Duodenal mucosa (tissue), 2 donors: ENCODE measurements around the gene ACTL8.

Experiments used
- H3K27ac ChIP-seq: one replicate; pipeline ENCODE4 v1.7.0; 2013; ENCODE audit warnings: low read depth, low read length
- H3K27me3 ChIP-seq, 2 donors: one replicate each; pipeline ENCODE4 v1.7.0; 2013; ENCODE audit warnings: low read length in 2 of 2, control low read depth in 1 of 2; ENCODE audit not compliant: insufficient read depth in 2 of 2, control insufficient read depth in 1 of 2
- H3K36me3 ChIP-seq, 2 donors: one replicate each; pipeline ENCODE4 v1.7.0; 2013; ENCODE audit warnings: low read length in 2 of 2, control low read depth in 1 of 2; ENCODE audit not compliant: insufficient read depth in 2 of 2, control insufficient read depth in 1 of 2
- H3K4me1 ChIP-seq, 2 donors: one replicate each; pipeline ENCODE4 v1.7.0; 2013; ENCODE audit warnings: low read length in 2 of 2, control low read depth in 1 of 2; ENCODE audit not compliant: insufficient read depth in 2 of 2, control insufficient read depth in 1 of 2
- H3K4me3 ChIP-seq, 2 donors: one replicate each; pipeline ENCODE4 v1.7.0; 2013; ENCODE audit warnings: low read length in 2 of 2, low read depth in 1 of 2
- H3K9ac ChIP-seq, 2 donors: one replicate each; pipeline ENCODE4 v1.7.0; 2013; ENCODE audit warnings: low read length in 2 of 2, low read depth in 1 of 2
- H3K9me3 ChIP-seq, 2 donors: one replicate each; pipeline ENCODE4 v1.7.0; 2013; ENCODE audit warnings: low read length in 2 of 2, control low read depth in 1 of 2; ENCODE audit not compliant: control insufficient read depth in 1 of 2

ACTL8 gene

DNA sequence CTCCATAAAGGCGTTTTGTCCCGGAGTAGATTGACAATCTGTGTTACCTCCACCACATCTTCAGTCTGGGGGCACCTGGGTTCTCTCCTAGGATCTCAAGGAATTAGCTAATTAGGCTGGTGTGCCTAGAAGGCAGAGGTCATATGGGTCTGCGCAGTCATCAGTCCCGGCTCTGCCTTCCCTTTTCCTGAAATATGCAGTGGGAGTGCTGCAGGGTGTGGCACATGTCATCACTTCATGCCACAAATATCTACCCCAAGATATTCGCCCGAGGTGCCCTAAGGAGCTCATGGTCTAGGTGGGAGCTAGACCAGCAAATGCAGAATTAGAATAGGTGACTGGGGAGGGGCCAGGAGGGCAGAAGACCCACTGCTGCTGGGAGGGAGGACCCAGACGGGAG, 42.9 kb downstream of the ACTL8 start:
- no peak overlapping the region for H3K9ac ChIP-seq
- no peaks in the 10 kb centered on the region for H3K9me3 ChIP-seq
- H3K36me3 ChIP-seq, result no peaks in the 10 kb centered on the region
- H3K4me1 ChIP-seq, result peaks cover 9 to 16% of the 10 kb centered on the region in 2 donors
- H3K27me3 ChIP-seq, result peaks cover 3 to 8% of the 10 kb centered on the region in 2 donors
- H3K4me3 ChIP-seq, result no peak overlapping the region
- H3K27ac ChIP-seq, result no peak overlapping the region

DNA sequence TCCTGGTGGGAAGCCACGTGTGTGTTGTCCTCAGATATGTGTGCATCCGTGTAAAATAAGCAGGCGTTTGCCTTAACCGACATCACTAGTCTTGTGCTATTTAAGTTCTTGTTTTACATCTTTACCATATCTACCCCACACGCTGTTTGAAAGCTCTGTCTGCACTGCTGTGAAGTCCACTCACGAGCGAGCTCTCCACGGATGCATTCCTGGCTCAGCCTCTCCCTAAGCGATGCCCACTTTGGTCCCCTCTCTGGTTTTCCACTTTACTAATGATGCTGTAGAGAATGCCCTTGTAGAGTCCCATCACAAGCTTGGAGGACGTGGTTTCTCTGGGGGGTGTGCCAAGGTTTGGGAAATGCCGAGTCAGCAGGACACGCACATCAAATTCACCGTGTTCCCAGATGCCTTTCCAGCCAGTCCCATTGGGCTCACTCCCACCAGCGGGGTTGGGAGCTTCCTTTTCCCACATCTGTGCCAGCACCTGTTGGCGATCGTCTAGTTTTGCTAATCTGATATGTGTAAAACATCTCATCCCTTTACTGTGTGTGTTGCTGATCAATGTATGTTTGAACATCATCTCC, 43.8 kb downstream of the ACTL8 start:
- Histone ChIP-seq H3K36me3 (no peaks in the 10 kb centered on the region), H3K4me3 (no peak overlapping the region), H3K27me3 (peaks cover 0 to 8% of the 10 kb centered on the region in 2 donors), H3K27ac (no peak overlapping the region), H3K4me1 (peaks cover 9 to 16% of the 10 kb centered on the region in 2 donors), H3K9me3 (no peaks in the 10 kb centered on the region), H3K9ac (no peak overlapping the region)

DNA sequence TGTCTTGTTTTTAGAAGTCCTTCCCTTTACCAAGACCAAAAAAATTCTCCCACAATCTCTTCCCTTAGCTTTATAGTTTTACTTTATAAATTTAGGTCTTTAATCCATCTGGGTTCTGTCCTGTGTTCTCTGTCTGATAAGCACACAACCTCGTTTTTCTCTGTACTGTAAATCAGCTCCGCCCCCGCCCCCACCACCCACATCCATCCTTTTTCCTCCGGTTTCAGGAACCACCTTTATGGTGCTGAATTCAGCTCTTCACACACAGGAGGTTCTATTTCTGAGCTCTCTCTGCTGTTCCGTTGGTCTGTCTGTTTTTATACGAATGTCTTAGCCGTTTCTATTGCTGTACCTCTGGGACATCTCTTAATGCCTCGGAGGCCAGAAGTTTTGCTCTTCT, 44.5 kb downstream of the ACTL8 start:
- Histone ChIP-seq H3K27ac (no peak overlapping the region), H3K9ac (no peak overlapping the region), H3K4me3 (no peak overlapping the region), H3K9me3 (no peaks in the 10 kb centered on the region), H3K27me3 (peaks cover 2 to 8% of the 10 kb centered on the region in 2 donors), H3K36me3 (no peaks in the 10 kb centered on the region), H3K4me1 (peaks cover 9 to 16% of the 10 kb centered on the region in 2 donors)

DNA sequence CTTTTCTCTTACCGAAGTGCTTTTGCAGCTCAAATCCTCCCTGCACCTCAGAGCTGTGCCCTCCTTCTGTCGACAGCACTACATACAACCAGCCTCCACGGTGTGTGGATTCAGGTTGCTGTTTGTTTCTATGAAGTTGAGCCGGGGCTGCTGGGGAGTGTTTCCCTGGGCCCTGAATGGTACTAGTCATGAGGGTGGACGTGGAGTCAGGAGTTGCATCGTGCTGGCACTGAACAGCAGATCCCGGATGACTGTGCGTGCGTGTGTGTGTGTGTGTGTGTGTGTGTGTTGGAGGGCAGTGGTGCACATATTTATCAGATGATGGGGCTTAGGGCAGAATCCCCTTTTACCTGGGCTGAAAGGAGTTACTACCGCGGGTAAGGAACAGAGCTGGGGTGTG, 47.0 kb downstream of the ACTL8 start:
- H3K27ac ChIP-seq, result no peak overlapping the region
- H3K4me3 ChIP-seq, result no peak overlapping the region
- no peaks in the 10 kb centered on the region for H3K9me3 ChIP-seq
- no peaks in the 10 kb centered on the region for H3K36me3 ChIP-seq
- no peak overlapping the region for H3K9ac ChIP-seq
- H3K27me3 ChIP-seq, result peaks cover 2 to 8% of the 10 kb centered on the region in 2 donors
- peaks cover 0 to 6% of the 10 kb centered on the region in 2 donors for H3K4me1 ChIP-seq

DNA sequence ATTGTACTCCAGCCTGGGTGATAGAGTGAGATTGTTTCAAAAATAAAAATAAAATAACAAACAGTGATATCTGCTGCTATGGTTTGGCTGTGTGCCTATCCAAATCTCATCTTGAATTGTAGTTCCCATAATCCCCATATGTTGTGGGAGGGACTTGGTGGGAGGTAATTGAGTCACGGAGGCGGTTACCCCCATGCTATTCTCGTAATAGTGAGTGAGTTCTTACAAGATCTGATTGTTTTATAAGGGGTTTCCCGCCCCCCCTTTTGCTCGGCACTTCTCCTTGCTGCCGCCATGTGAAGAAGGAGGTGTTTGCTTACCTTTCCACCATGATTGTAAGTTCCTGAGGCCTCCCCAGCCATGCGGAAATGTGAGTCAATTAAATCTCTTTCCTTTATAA, 47.8 kb downstream of the ACTL8 start:
- peaks cover 2 to 11% of the 10 kb centered on the region in 2 donors for H3K27me3 ChIP-seq
- no peaks in the 10 kb centered on the region for H3K36me3 ChIP-seq
- H3K9me3 ChIP-seq, result no peaks in the 10 kb centered on the region
- H3K27ac ChIP-seq, result no peak overlapping the region
- H3K4me3 ChIP-seq, result no peak overlapping the region
- H3K4me1 ChIP-seq, result peaks cover 0 to 6% of the 10 kb centered on the region in 2 donors
- H3K9ac ChIP-seq, result no peak overlapping the region

DNA sequence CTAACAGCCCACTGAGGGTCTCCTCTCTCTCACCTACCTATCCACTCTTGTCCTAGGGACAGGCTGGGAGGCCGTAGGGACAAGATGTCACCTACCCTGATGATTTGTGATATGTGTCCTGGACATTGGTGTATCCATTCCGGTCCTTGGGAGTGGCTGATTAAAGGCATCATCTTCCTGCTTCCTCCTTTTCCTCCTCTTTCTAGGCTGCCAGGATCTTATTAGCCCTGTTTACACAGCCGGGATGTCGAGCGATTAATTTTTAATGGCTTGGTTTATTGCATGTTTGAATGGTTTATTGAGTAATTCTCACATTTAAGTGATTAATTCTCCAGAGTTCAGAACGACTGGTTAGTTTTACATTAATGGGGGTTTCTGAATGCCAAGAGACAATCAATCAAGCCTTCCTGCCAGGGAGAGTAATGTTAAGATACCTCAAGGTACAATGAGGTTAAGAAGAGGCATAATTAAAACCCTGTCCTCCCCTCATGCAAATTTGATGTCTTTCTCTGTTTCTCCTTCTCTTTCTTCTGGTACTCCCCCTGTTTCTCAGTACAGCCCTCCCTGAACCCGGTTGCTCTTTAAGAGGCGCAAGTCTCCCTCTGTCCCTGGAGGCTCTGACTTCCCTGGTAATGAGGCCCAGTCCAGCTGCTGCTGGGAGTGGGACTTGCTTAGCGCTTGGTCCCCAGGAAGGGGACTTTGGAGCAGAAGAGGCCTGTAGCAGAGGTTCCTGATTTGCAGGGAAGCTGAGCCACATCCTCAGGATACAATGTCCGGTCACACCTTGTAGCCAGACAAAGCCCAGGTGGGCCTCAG, 50.9 kb downstream of the ACTL8 start:
- Histone ChIP-seq H3K4me1 (peaks cover 0 to 6% of the 10 kb centered on the region in 2 donors), H3K9ac (no peak overlapping the region)

DNA sequence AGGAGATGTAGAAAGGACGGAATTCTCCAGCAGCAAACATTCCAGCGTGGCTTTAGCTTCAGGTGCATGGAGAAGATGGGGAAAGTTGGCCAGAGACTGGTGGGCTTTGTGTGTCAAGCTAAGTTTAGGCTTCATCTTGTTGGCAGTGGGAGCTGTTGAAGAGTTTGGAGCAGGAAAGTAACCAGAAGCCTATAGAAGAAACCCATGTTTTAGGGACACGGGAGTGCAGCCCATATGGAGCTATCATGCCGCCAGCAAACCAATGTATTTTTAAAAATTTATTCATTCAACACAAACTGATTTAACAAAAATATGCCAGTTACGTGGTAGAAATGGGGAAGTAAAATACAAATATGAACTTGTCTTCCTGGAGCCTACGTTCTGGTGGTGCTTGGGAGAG, 53.7 kb downstream of the ACTL8 start:
- peaks cover 2 to 18% of the 10 kb centered on the region in 2 donors for H3K27me3 ChIP-seq

More for the DNA sequence above, 50.9 kb downstream of the ACTL8 start:
- Histone ChIP-seq H3K4me3 (no peak overlapping the region), H3K27ac (no peak overlapping the region), H3K36me3 (no peaks in the 10 kb centered on the region), H3K9me3 (peaks cover 0 to 4% of the 10 kb centered on the region in 2 donors), H3K27me3 (peaks cover 2 to 22% of the 10 kb centered on the region in 2 donors)

DNA sequence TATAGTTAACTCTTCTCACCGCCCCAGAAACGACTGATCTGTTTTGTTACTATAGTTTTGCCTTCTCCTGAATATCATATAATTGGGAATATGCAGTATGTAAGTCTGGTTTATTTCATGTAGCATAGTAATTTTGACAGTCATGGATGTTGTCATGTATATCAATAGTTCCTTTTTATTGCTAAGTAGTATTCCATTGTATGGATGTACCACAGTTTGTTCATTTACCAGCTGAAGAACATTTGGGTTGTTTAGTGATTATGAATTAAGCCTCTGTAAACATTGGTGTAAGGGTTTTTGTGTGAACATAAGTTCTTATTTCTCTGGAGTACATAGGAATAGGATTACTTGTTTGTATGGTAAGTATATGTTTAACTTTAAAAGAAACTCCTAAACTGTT, 55.5 kb downstream of the ACTL8 start:
- peaks cover 0 to 7% of the 10 kb centered on the region in 2 donors for H3K9me3 ChIP-seq
- H3K36me3 ChIP-seq, result no peaks in the 10 kb centered on the region
- no peak overlapping the region for H3K9ac ChIP-seq
- peaks cover 6 to 21% of the 10 kb centered on the region in 2 donors for H3K27me3 ChIP-seq
- H3K4me3 ChIP-seq, result no peak overlapping the region
- no peak overlapping the region for H3K27ac ChIP-seq
- H3K4me1 ChIP-seq, result peaks cover 0 to 6% of the 10 kb centered on the region in 2 donors

More for the DNA sequence above, 53.7 kb downstream of the ACTL8 start:
- H3K4me3 ChIP-seq, result no peak overlapping the region
- no peak overlapping the region for H3K27ac ChIP-seq
- H3K36me3 ChIP-seq, result no peaks in the 10 kb centered on the region
- no peak overlapping the region for H3K9ac ChIP-seq
- peaks cover 0 to 6% of the 10 kb centered on the region in 2 donors for H3K4me1 ChIP-seq
- peaks cover 0 to 4% of the 10 kb centered on the region in 2 donors for H3K9me3 ChIP-seq

DNA sequence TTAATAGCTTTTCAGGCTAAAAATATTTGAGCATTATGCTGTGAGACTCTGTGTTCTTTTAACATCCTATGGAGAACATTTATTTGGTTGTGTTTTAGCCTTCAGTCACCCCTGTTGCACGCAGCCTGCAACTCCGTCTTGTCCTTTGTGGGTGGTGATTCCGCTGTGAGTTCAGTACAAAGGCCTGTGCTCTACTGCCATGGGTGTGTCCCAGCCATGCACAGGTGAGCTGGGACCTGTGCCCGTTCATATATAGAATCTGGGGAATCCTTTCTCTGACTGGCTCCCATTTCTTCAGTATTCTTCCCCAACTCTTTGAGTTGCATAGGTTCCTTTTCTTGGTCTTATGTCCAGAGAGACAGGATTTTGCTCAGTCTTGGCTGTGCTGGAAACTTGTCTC, 61.4 kb downstream of the ACTL8 start:
- H3K9ac ChIP-seq, result no peak overlapping the region

DNA sequence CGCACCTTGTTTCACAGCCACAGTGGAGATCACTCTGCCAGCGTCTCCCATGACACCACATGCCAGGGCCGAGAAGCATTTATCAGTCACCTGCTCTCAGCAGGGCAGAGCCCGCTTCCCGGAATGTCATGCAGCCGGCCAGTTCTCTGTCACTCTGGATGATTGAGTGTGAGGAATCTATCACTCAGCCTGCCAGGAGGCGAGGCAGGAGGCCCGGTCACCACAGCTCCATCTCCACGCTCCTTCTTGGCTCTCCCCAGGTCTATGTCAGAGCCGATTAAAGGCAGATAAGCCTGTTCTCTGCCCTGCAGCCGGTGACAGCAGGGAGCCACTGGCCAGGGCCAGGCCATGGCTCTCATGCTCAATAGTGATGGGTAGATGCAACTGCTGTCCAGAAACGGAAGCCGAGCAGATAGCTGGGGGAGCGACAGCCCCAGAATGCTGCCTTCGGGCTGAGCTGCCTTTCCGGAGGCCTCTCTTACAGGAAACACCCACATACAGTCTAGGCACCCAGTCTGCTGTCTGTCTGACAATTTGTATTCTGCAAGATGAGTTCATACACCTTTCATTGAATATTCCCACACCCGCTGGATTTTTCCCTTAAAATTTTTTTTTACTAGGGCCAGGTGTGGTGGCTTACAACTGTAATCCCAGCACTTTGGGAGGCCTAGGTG, 64.1 kb downstream of the ACTL8 start:
- no peak overlapping the region for H3K9ac ChIP-seq
- H3K4me3 ChIP-seq, result no peak overlapping the region
- H3K27ac ChIP-seq, result no peak overlapping the region
- H3K36me3 ChIP-seq, result no peaks in the 10 kb centered on the region
- peaks cover 0 to 5% of the 10 kb centered on the region in 2 donors for H3K4me1 ChIP-seq
- H3K9me3 ChIP-seq, result peaks cover 0 to 3% of the 10 kb centered on the region in 2 donors
- H3K27me3 ChIP-seq, result peaks cover under 1 to 2% of the 10 kb centered on the region in 2 donors

More for the DNA sequence above, 61.4 kb downstream of the ACTL8 start:
- Histone ChIP-seq H3K36me3 (no peaks in the 10 kb centered on the region), H3K4me3 (no peak overlapping the region), H3K9me3 (peaks cover 0 to 3% of the 10 kb centered on the region in 2 donors), H3K27ac (no peak overlapping the region), H3K27me3 (peaks cover 3 to 6% of the 10 kb centered on the region in 2 donors), H3K4me1 (peaks cover 0 to 5% of the 10 kb centered on the region in 2 donors)
